Measurements from ENCODE around the gene PARD6B. TPM values are rescaled to one million over a fixed set of nuclear protein-coding genes. Genes with fewer than 3 reads are reported as not detected.

PARD6B gene
- total and polyA plus RNA-seq, 2 donors (not counting 3 experiments of a cell fraction or from before 2014, with no cell fraction given), result 0.03 TPM; not detected in 1

GRCh38 chr20:50792708-50793574, 61.6 kb downstream of the PARD6B start:
- FAIRE-seq, result no peak
- Histone ChIP-seq H3K27ac (ENCODE audit: insufficient read depth, low read depth, low read length) (no peak overlapping the region), H3K79me2 (ENCODE audit: control insufficient read depth, insufficient read depth, low read length) (no peaks in the 10 kb centered on the region), H3K9me3 (replicated peaks; ENCODE audit: control insufficient read depth, insufficient read depth, low read length) (no peaks in the 10 kb centered on the region), H3K27me3 (ENCODE audit: control insufficient read depth in 2 of 2, insufficient read depth in 2 of 2, low read length in 2 of 2) (no peaks in the 10 kb centered on the region), H3K36me3 (ENCODE audit: control insufficient read depth in 2 of 2, extremely low read depth in 1 of 2, insufficient read depth in 2 of 2, low read length in 2 of 2) (no peaks in the 10 kb centered on the region), H3K9me1 (replicated peaks; ENCODE audit: control insufficient read depth, extremely low read depth, insufficient read depth, low read length) (no peaks in the 10 kb centered on the region), H3K9ac (replicated peaks; ENCODE audit: extremely low read depth, insufficient read depth, low read length) (no peak overlapping the region), H3K4me3 (replicated peaks in 1 of 3; ENCODE audit: insufficient read depth in 1 of 3, low read depth in 1 of 3, low read length in 3 of 3) (no peak overlapping the region), H3K4me2 (ENCODE audit: insufficient read depth, low read length) (no peak overlapping the region), H4K20me1 (replicated peaks; ENCODE audit: control insufficient read depth, extremely low read depth, insufficient read depth, low read length) (no peaks in the 10 kb centered on the region), H3K4me1 (ENCODE audit: control insufficient read depth, extremely low read depth, insufficient read depth, low read length) (peaks cover 10% of the 10 kb centered on the region), H2AFZ (ENCODE audit: low read depth, low read length) (no peak overlapping the region)
- intact Hi-C loops (cut with micrococcal nuclease), result no loop called here
- dilution Hi-C loops (cut with MboI; ENCODE audit: extremely low pct_ligation_motif_present, low sequenced_read_pairs), result no loop called here
- no peak for DNase-seq (ENCODE audit: low read depth, low spot score)
- no TSS peak for BruUV-seq (replicated peaks)
- POLR2A ChIA-PET, result interaction anchor here (0.6 to 0.7 kb wide), 2 partner anchors 64 to 136 kb away, joined by 3 to 5 read pairs; no protein-coding TSS in a partner anchor
- TF ChIP-seq POLR2AphosphoS5 (IDR thresholded peaks at IDR 0.05; ENCODE audit: insufficient read depth, low read depth, low read length), result no peak
- TF ChIP-seq MAX (IDR thresholded peaks at IDR 0.05; ENCODE audit: insufficient read depth, insufficient read length), result no peak
- TF ChIP-seq EZH2 (IDR thresholded peaks at IDR 0.05; ENCODE audit: borderline replicate concordance, low read depth, low read length, severe bottlenecking), result no peak
- no peak for TF ChIP-seq FOS (IDR thresholded peaks at IDR 0.05; ENCODE audit: borderline replicate concordance, insufficient read depth, low read length)
- TF ChIP-seq JUN (IDR thresholded peaks at IDR 0.05; ENCODE audit: borderline replicate concordance, insufficient read depth, insufficient read length, low read depth), result no peak
- no peak for TF ChIP-seq MYC (IDR thresholded peaks at IDR 0.05; ENCODE audit: low read depth, low read length)
- CTCF ChIA-PET, result interaction anchor here (0.6 to 3.8 kb wide), 35 partner anchors 9 to 1004 kb away, joined by 3 to 119 read pairs (median 4); partner anchors contain the start of genes ADNP, DPM1 and MOCS3

Measured in endothelial cell of umbilical vein (primary cell).